AG04449 (cell line): ENCODE measurements around the gene GPC2.

Experiments
- CTCF ChIA-PET: fragments of 350-600 bp; formaldehyde crosslinking; extraction: SDS; loops from one replicate; lab custom pipeline; 2021; ENCODE audit warnings: antibody characterized with exemption; lab: Yijun Ruan, JAX
- POLR2A ChIA-PET: fragments of 400-600, 350-600 bp; formaldehyde crosslinking; extraction: SDS; loops from one replicate; lab custom pipeline; 2020; ENCODE audit warnings: antibody characterized with exemption, inconsistent platforms; lab: Yijun Ruan, JAX
- DNase-seq: peaks from one replicate; pipeline ENCODE4 v3.0.0-alpha.2; 2010; ENCODE audit warnings: low read depth, low spot score
- H3K4me3 ChIP-seq: 2 replicates; pipeline ENCODE4 v1.5.1; 2011; ENCODE audit warnings: low read depth, mild to moderate bottlenecking, control low read depth, low read length
- TF ChIP-seq, protein P1 (sequence below): IDR thresholded peaks from one replicate; pipeline ENCODE4 v1.5.1; 2011; ENCODE audit warnings: mild to moderate bottlenecking, moderate library complexity, low read length, control low read depth, inconsistent platforms; ENCODE audit not compliant: insufficient read depth; ENCODE audit errors: missing control alignments

Gene GPC2

DNA sequence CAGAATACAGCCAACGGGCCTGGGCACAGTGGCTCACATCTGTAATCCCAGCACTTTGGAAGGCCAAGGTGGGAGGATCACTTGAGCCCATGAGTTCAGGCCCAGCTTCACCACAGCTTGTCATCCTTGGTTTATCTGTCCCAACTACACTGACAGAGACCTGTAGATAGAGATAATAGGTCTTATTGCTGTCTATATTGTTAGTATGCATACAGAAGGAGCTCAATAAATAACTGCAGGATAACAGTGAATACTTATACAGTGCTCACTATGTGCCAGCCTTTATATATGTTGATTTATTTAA, 56.5 kb downstream of the GPC2 start:
- ChIA-PET POLR2A (interaction anchor here (1.1 kb wide), 1 partner anchor 20 kb away, joined by 4 read pairs; the partner anchor contains the start of genes AP4M1 and MCM7), CTCF (interaction anchor here (0.5 to 2.7 kb wide), 4 partner anchors 9 to 127 kb away, joined by 3 to 23 read pairs (median 6); partner anchors contain the start of genes AP4M1 and MCM7)
- H3K4me3 ChIP-seq: peak overlapping the region; percentile 95
- TF ChIP-seq, protein P1, sequence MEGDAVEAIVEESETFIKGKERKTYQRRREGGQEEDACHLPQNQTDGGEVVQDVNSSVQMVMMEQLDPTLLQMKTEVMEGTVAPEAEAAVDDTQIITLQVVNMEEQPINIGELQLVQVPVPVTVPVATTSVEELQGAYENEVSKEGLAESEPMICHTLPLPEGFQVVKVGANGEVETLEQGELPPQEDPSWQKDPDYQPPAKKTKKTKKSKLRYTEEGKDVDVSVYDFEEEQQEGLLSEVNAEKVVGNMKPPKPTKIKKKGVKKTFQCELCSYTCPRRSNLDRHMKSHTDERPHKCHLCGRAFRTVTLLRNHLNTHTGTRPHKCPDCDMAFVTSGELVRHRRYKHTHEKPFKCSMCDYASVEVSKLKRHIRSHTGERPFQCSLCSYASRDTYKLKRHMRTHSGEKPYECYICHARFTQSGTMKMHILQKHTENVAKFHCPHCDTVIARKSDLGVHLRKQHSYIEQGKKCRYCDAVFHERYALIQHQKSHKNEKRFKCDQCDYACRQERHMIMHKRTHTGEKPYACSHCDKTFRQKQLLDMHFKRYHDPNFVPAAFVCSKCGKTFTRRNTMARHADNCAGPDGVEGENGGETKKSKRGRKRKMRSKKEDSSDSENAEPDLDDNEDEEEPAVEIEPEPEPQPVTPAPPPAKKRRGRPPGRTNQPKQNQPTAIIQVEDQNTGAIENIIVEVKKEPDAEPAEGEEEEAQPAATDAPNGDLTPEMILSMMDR: no peak
- DNase-seq: no peak

DNA sequence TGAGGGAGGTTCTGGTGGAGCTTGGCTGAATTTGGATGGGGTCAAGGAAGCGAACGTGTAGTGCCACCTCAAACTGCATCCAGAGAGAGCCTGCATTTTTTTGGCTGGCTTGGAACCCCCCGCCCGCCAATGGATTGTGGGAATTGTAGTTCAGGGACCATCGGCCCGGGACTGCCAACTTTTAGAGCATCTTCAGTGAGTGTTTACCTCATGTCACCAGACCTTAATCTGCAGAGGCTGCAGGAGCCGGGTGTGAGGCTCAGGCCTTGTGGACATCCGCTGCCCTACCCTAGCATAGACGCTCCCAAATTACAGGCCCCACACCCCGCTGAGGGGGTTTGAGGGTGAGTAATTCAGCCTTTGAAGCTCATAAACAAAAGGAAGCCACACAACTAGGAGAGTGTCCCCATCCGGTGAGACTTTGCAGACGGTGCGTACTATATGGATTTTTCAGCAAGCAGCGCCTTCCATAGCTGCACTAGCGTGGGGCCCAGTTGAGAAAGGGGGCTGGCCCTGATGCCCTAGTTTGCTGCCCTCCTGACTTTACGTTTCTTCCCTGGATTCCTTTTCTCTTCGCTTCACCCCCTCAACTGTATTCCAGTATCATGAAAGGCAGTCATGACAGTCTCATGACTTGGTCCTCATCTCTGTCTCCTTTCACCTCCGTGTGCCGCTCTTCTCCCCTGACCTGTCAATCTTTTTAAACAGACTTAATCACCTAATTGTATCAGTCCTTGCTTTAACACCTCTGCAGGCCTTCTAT, 57.0 kb downstream of the GPC2 start:
- TF ChIP-seq, protein P1: no peak
- POLR2A ChIA-PET: interaction anchor here (0.6 kb wide), 1 partner anchor 1010 kb away, joined by 4 read pairs; no protein-coding TSS in a partner anchor
- CTCF ChIA-PET: interaction anchor here (1.6 to 2.7 kb wide), 2 partner anchors 10 to 12 kb away, joined by 9 to 23 read pairs; no protein-coding TSS in a partner anchor
- peak overlapping the region; percentile 95 for H3K4me3 ChIP-seq
- no peak for DNase-seq
